Psoas muscle (tissue), 8 donors: ENCODE results near the gene CPEB3. TPM values are rescaled to one million over a fixed set of nuclear protein-coding genes. Genes with fewer than 3 reads are reported as not detected.

Experiments
- ATAC-seq, 4 donors: fragments of 200-7000 bp; cut with Tn5 transposase; one replicate each; pipeline ENCODE4 v1.9.1; 2020; ENCODE audit warnings: moderate library complexity in 3 of 4, mild to moderate bottlenecking in 2 of 4
- DNase-seq, 2 donors: peaks; one replicate each; pipeline ENCODE4 v3.0.0-alpha.2; 2020
- H3K27ac ChIP-seq: fragments of 200-600 bp; one replicate; pipeline ENCODE4 v1.8.0; 2022
- H3K27me3 ChIP-seq, 3 donors: fragments of 200-600 bp in 1 of 3; one replicate each; pipeline versions ENCODE4 v1.6.1 to v1.8.0; 2013 to 2022; ENCODE audit warnings: low read length in 2 of 3, mild to moderate bottlenecking in 2 of 3, moderate library complexity in 1 of 3; ENCODE audit not compliant: insufficient read depth in 3 of 3
- H3K36me3 ChIP-seq, 2 donors: fragments of 200-600 bp in 1 of 2; one replicate each; pipeline versions ENCODE4 v1.6.1 to v1.8.0; 2013 to 2022; ENCODE audit warnings: low read depth in 1 of 2, mild to moderate bottlenecking in 1 of 2, moderate library complexity in 1 of 2; ENCODE audit not compliant: insufficient read depth in 1 of 2
- H3K4me1 ChIP-seq: fragments of 200-600 bp; one replicate; pipeline ENCODE4 v1.8.0; 2022
- H3K4me3 ChIP-seq: fragments of 200-600 bp; one replicate; pipeline ENCODE4 v1.8.0; 2022; ENCODE audit warnings: mild to moderate bottlenecking
- H3K9me3 ChIP-seq: fragments of 200-600 bp; one replicate; pipeline ENCODE4 v1.8.0; 2022
- CTCF ChIP-seq: fragments of 200-600 bp; IDR thresholded peaks from one replicate; pipeline ENCODE4 v1.8.0; 2022; ENCODE audit warnings: antibody characterized with exemption
- WGBS, 3 donors: extraction: QIAGEN DNeasy Blood & Tissue Kit; methylation state at CpG; one replicate each; pipeline versions ENCODE4 v1.1.6 to v1.1.7; 2013; 5-methylcytosine and 5-hydroxymethylcytosine counted together
- intact Hi-C, 2 donors: fragments of 100-400 bp; cut with DNase I; formaldehyde crosslinking; loops; one replicate each; pipeline versions ENCODE4 v1.11.0 to v1.14.2; 2022
- polyA plus RNA-seq, 3 donors: library from polyadenylated mRNA; stranded (reverse); fragments of 200-250 nt; gene quantifications; one replicate each; pipeline ENCODE4 v1.2.3, GENCODE V29; 2013
- total RNA-seq, 4 donors: library from RNA; stranded (reverse); fragmentation: NEBNext Ultra II Directional in 2 of 4; extraction: Animal tissue kit (Norgen Biotek cat#: 25700) in 2 of 4; gene quantifications; one replicate each; pipeline versions ENCODE4 v1.2.1 to v1.2.4, GENCODE V29; 2021 to 2023
- donor health status: healthy with polysubstance abuse.
- donor health status: DM: no; HTN: no; CAD: no; lungs with moderate emphysema.
- donor health status: Bipolar disorder and iron deficiency.
- donor health status: healthy.
- donor health status: DM: yes; HTN: yes; CAD: no.
- donor health status: DM: no; HTN: no; CAD: no.
- donor health status: DM: no; HTN: no; CAD: no.
- donor health status: DM: yes; HTN: yes; CAD: no.

Gene CPEB3
- total and polyA plus RNA-seq, 7 donors, result 0.44 to 16.9 (median 9.8) TPM

DNA sequence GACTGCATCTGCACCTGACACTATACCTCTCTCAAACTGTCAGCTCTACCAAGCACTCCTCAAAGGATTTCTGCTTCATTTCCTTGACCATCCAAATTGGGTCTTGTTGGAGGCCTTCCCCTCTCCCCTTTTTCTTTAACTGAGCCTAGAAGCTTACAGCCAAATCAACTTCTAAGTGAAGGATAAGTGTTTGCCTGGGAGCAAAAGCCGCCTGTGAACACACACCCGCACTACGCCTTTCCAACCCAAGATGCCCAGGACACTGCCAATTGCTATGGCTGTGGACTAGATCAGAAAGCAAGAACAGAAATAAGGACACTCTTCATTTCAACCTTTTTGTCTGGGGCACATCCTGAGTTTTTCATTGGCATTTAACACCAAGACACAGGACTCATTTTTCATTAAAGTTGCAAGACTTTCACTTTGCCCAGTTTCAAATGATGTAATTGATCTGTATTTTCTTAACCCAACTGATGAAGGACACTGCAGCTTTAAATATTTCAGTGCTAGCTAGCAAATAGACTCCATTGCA, 52.8 kb downstream of the CPEB3 start:
- WGBS, 3 donors, result 65 to 90% (median 73%) methylated on average over 3 of the region's 3 CpGs
- Histone ChIP-seq H3K27ac (peak overlapping the region; percentile 92), H3K9me3 (no peaks in the 10 kb centered on the region), H3K36me3 (peaks cover under 1 to 17% of the 10 kb centered on the region in 2 donors), H3K4me3 (peak overlapping the region; percentile 79), H3K4me1 (peaks cover 45% of the 10 kb centered on the region), H3K27me3 (no peaks in the 10 kb centered on the region)
- DNase-seq, result no peak
- intact Hi-C loops, result loop anchor here in 1 of 2 donors (2.0 to 5.0 kb wide), 2 partner anchors 136 to 151 kb away; no protein-coding TSS in a partner anchor
- ATAC-seq, result no peak
- no peak for TF ChIP-seq CTCF

DNA sequence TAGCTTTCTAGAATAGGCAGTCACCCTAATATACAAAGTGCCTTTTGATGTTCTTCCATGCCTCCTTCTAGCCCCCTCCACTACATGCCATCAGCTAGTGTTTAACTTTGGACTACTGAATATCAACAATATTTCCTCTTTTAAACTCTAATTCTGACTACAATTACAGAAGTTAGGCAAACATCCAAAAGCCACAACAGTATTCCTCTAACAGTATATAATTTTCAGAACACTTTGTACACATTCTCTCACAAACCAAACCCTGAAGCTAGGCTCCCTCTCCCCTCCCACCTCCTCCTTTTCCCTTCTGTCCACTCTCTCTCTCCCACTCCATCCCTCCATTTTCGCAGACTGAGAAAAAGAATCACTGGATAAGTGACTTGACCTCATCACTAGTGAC, 59.7 kb downstream of the CPEB3 start:
- TF ChIP-seq CTCF, result no peak
- no peaks in the 10 kb centered on the region for H3K9me3 ChIP-seq
- DNase-seq, result no peak
- intact Hi-C loops, result no loop called here
- no peaks in the 10 kb centered on the region for H3K27me3 ChIP-seq
- peaks cover 2 to 37% of the 10 kb centered on the region in 2 donors for H3K36me3 ChIP-seq
- no peak for ATAC-seq
- WGBS, 3 donors, result 74 to 92% (median 90%) methylated on average over 1 of the region's 1 CpG
- H3K4me1 ChIP-seq, result peaks cover 35% of the 10 kb centered on the region
- H3K27ac ChIP-seq, result no peak overlapping the region
- H3K4me3 ChIP-seq, result no peak overlapping the region

- intact Hi-C loops, result no loop called here
- ATAC-seq (peak in 1 of 4 donors; percentile 36), DNase-seq (no peak)
- peaks cover 0 to 6% of the 10 kb centered on the region in 2 donors for H3K36me3 ChIP-seq
- TF ChIP-seq CTCF, result no peak
- no peaks in the 10 kb centered on the region for H3K27me3 ChIP-seq
- 80 to 88% (median 82%) methylated on average over 1 of the region's 1 CpG for WGBS, 3 donors
- no peaks in the 10 kb centered on the region for H3K9me3 ChIP-seq
- no peak overlapping the region for H3K4me3 ChIP-seq
- peaks cover 19% of the 10 kb centered on the region for H3K4me1 ChIP-seq
- peak overlapping the region; percentile 43 for H3K27ac ChIP-seq
Observed at GRCh38 chr10:92222603-92223262, 68.1 kb downstream of the CPEB3 start.

GRCh38 chr10:92219559-92219958, 71.3 kb downstream of the CPEB3 start:
- intact Hi-C loops, result no loop called here
- ATAC-seq, result peak in 2 of 4 donors; percentile 45 to 53
- H3K4me3 ChIP-seq, result no peak overlapping the region

More at GRCh38 chr10:92219559-92219958, 71.3 kb downstream of the CPEB3 start:
- H3K27ac ChIP-seq, result peak overlapping the region; percentile 75
- H3K4me1 ChIP-seq, result peaks cover 14% of the 10 kb centered on the region
- H3K9me3 ChIP-seq, result no peaks in the 10 kb centered on the region
- no peak for TF ChIP-seq CTCF
- H3K27me3 ChIP-seq, result no peaks in the 10 kb centered on the region
- peaks cover 0 to 6% of the 10 kb centered on the region in 2 donors for H3K36me3 ChIP-seq
- DNase-seq, result no peak
- 55 to 72% (median 56%) methylated on average over 6 of the region's 6 CpGs for WGBS, 3 donors
